DMS53 (cell line): Measurements from ENCODE around the gene IQSEC1.

Experiments
- DNase-seq: peaks from one replicate; lab custom pipeline; 2025; lab: John Stamatoyannopoulos, UW

The IQSEC1 gene

GRCh38 chr3:13015286-13016082 is 57.7 kb downstream of the IQSEC1 start:
- no peak for DNase-seq

- DNase-seq, result no peak
Observed at GRCh38 chr3:13014755-13015285, 58.4 kb downstream of the IQSEC1 start.

- DNase-seq, result no peak
Observed at GRCh38 chr3:13013994-13014754, 59.1 kb downstream of the IQSEC1 start.

- no peak for DNase-seq
Observed at GRCh38 chr3:13013566-13013965, 59.7 kb downstream of the IQSEC1 start.

- DNase-seq, result no peak
Observed at GRCh38 chr3:13013151-13013561, 60.1 kb downstream of the IQSEC1 start.

- no peak for DNase-seq
Observed at GRCh38 chr3:13012221-13012691, 61.0 kb downstream of the IQSEC1 start.

- DNase-seq, result no peak
Observed at GRCh38 chr3:13011573-13012220, 61.5 kb downstream of the IQSEC1 start.

- DNase-seq, result no peak
Observed at GRCh38 chr3:13010780-13011572, 62.3 kb downstream of the IQSEC1 start.

- no peak for DNase-seq
Observed at GRCh38 chr3:13009946-13010315, 63.3 kb downstream of the IQSEC1 start.

- no peak for DNase-seq
Observed at GRCh38 chr3:13009132-13009945, 63.9 kb downstream of the IQSEC1 start.

- DNase-seq, result no peak
Observed at GRCh38 chr3:13008155-13008995, 64.9 kb downstream of the IQSEC1 start.

- DNase-seq, result no peak
Observed at GRCh38 chr3:13007251-13007941, 65.8 kb downstream of the IQSEC1 start.

GRCh38 chr3:13006216-13006990 is 66.8 kb downstream of the IQSEC1 start:
- DNase-seq, result no peak

GRCh38 chr3:13005301-13005700 is 67.9 kb downstream of the IQSEC1 start:
- no peak for DNase-seq

- no peak for DNase-seq
Observed at GRCh38 chr3:13004376-13004775, 68.9 kb downstream of the IQSEC1 start.

- no peak for DNase-seq
Observed at GRCh38 chr3:13003608-13004007, 69.6 kb downstream of the IQSEC1 start.

GRCh38 chr3:13002398-13003124 is 70.7 kb downstream of the IQSEC1 start:
- DNase-seq, result no peak
